Mucosa of descending colon (tissue), 3 donors: ENCODE data around the gene N4BP2L2. TPM values are rescaled to one million over a fixed set of nuclear protein-coding genes. Genes with fewer than 3 reads are reported as not detected.

Source experiments
- ATAC-seq: fragments of 200-7000 bp; cut with Tn5 transposase; one replicate; pipeline ENCODE4 v1.9.1; 2020; ENCODE audit warnings: mild to moderate bottlenecking, moderate library complexity
- DNase-seq, 3 donors: peaks; one replicate each; pipeline ENCODE4 v3.0.0-alpha.2; 2020
- H3K36me3 ChIP-seq: fragments of 200-600 bp; one replicate; pipeline ENCODE4 v1.8.0; 2021; ENCODE audit warnings: low read depth, mild to moderate bottlenecking
- H3K4me1 ChIP-seq: fragments of 200-600 bp; one replicate; pipeline ENCODE4 v1.8.0; 2021; ENCODE audit warnings: low read depth, mild to moderate bottlenecking
- H3K4me3 ChIP-seq: fragments of 200-600 bp; one replicate; pipeline ENCODE4 v1.8.0; 2021; ENCODE audit warnings: mild to moderate bottlenecking
- H3K9me3 ChIP-seq: fragments of 200-600 bp; one replicate; pipeline ENCODE4 v1.8.0; 2021; ENCODE audit warnings: mild to moderate bottlenecking
- intact Hi-C, 2 donors: fragments of 100-400 bp; cut with DNase I in 1 of 2; cut with micrococcal nuclease in 1 of 2; formaldehyde crosslinking; loops; one replicate each; pipeline versions ENCODE4 v1.11.0 to v1.11.1; 2022; cut with DNase I, micrococcal nuclease
- total RNA-seq, 3 donors: library from RNA; stranded (reverse); fragmentation: NEBNext Ultra II Directional in 2 of 3; extraction: Animal tissue kit (Norgen Biotek cat#: 25700) in 2 of 3; gene quantifications; one replicate each; pipeline versions ENCODE4 v1.2.1 to v1.2.4, GENCODE V29; 2021 to 2023
- TF ChIP-seq, protein P1 (sequence below): fragments of 200-600 bp; IDR thresholded peaks from one replicate; pipeline ENCODE4 v1.8.0; 2022; ENCODE audit warnings: antibody characterized with exemption, mild to moderate bottlenecking
- donor health status: DM: no; HTN: no; CAD: no; lungs with moderate emphysema.
- donor health status: DM: no; HTN: no; CAD: no.
- donor health status: DM: no; HTN: yes; CAD: no.

N4BP2L2 gene
- total RNA-seq, 3 donors from 2014 or later, result 89.1 to 160 (median 120) TPM

DNA sequence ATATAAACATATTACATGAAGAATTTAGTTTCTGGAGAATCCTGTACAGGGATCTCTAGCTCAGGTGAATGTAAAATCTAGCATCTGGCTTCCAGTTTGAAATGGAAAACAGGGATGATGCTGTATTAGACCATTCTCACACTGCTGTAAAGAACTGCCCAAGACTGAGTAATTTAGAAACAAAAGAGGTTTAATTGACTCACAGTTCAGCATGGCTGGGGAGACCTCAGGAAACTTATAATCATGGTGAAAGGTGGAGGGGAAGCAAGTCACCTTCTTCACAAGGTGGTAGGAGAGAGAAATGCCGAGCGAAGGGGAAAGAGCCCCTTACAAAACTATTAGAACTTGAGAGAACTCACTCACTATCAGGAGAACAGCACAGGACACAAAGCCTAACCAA, 17.0 kb upstream of the N4BP2L2 start:
- ATAC-seq (no peak), DNase-seq (no peak)
- H3K4me3 ChIP-seq, result no peak overlapping the region
- intact Hi-C loops, result no loop called here
- H3K36me3 ChIP-seq, result no peaks in the 10 kb centered on the region
- H3K9me3 ChIP-seq, result no peaks in the 10 kb centered on the region
- TF ChIP-seq, protein P1, sequence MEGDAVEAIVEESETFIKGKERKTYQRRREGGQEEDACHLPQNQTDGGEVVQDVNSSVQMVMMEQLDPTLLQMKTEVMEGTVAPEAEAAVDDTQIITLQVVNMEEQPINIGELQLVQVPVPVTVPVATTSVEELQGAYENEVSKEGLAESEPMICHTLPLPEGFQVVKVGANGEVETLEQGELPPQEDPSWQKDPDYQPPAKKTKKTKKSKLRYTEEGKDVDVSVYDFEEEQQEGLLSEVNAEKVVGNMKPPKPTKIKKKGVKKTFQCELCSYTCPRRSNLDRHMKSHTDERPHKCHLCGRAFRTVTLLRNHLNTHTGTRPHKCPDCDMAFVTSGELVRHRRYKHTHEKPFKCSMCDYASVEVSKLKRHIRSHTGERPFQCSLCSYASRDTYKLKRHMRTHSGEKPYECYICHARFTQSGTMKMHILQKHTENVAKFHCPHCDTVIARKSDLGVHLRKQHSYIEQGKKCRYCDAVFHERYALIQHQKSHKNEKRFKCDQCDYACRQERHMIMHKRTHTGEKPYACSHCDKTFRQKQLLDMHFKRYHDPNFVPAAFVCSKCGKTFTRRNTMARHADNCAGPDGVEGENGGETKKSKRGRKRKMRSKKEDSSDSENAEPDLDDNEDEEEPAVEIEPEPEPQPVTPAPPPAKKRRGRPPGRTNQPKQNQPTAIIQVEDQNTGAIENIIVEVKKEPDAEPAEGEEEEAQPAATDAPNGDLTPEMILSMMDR, result no peak
- H3K4me1 ChIP-seq, result no peaks in the 10 kb centered on the region

DNA sequence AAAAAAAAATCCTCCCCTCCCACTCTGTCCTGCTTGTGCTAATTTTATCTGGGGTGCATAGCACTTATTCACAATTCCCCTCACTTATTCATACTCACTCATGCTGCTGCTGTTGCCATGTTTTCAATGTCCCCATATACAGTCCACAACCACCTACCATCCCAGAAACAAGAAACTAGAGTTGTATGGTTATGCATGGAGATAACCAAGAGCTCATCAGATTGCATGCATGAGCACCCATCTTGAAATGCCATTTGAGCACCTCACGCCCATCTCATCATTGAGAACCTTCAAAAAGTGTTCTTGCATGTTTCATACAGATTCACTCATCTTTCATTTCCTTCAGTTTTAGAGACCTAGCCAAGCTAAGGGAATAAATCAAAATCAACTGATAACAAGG, 15.1 kb upstream of the N4BP2L2 start:
- intact Hi-C loops, result no loop called here
- no peak for ATAC-seq

GRCh38 chr13:32549788-32550187, 11.2 kb upstream of the N4BP2L2 start:
- TF ChIP-seq, protein P1, result no peak
- no peaks in the 10 kb centered on the region for H3K9me3 ChIP-seq
- ATAC-seq (no peak), DNase-seq (no peak)
- no peaks in the 10 kb centered on the region for H3K36me3 ChIP-seq
- H3K4me3 ChIP-seq, result no peak overlapping the region
- no peaks in the 10 kb centered on the region for H3K4me1 ChIP-seq
- intact Hi-C loops, result no loop called here

More for the DNA sequence above, 15.1 kb upstream of the N4BP2L2 start:
- H3K9me3 ChIP-seq, result no peaks in the 10 kb centered on the region
- no peak for DNase-seq
- TF ChIP-seq, protein P1, result no peak
- H3K4me1 ChIP-seq, result no peaks in the 10 kb centered on the region
- H3K4me3 ChIP-seq, result no peak overlapping the region
- no peaks in the 10 kb centered on the region for H3K36me3 ChIP-seq

DNA sequence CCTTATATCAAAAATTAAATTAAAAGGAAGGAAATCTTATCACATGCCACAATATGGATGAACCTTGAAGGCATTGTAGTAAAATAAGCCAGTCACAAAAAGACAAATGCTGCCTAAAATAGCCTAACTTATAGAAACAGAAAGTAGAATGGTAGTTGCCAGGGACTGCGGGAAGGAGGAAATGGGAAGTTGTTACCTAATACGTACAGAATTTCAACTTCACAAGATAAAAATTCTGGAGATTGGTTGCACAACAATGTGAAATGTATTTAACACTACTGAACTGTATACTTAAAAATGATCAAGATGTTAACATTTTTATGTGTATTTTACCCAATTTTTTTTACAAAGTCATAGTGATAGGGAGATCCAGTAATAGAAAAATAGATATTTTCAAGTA, 10.2 kb upstream of the N4BP2L2 start:
- H3K4me1 ChIP-seq, result no peaks in the 10 kb centered on the region
- no peak for DNase-seq

DNA sequence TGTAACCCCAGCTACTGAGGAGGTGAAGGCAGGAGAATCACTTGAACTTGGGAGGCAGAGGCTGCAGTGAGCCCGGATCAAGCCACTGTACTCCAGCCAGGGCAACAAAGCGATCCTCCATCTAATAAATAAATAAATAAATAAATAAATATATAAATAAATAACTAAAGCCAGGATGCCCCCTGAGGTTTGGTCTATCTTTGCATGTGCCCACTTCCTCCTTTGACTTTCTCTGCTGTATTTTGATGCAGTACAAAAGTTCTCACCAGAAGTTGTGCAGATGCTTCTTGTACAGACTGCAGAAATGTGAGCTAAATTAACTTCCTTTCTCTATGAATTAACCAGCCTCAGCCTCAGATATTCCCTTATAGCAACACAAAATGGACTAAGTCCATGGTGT, 6.5 kb upstream of the N4BP2L2 start:
- Histone ChIP-seq H3K9me3 (no peaks in the 10 kb centered on the region), H3K4me3 (no peak overlapping the region), H3K36me3 (no peaks in the 10 kb centered on the region), H3K4me1 (no peaks in the 10 kb centered on the region)
- no peak for DNase-seq
- TF ChIP-seq, protein P1, result no peak
- no peak for ATAC-seq
- intact Hi-C loops, result no loop called here

More for the DNA sequence above, 10.2 kb upstream of the N4BP2L2 start:
- H3K36me3 ChIP-seq, result no peaks in the 10 kb centered on the region
- ATAC-seq, result no peak
- intact Hi-C loops, result no loop called here
- TF ChIP-seq, protein P1, result no peak
- H3K9me3 ChIP-seq, result no peaks in the 10 kb centered on the region
- no peak overlapping the region for H3K4me3 ChIP-seq

DNA sequence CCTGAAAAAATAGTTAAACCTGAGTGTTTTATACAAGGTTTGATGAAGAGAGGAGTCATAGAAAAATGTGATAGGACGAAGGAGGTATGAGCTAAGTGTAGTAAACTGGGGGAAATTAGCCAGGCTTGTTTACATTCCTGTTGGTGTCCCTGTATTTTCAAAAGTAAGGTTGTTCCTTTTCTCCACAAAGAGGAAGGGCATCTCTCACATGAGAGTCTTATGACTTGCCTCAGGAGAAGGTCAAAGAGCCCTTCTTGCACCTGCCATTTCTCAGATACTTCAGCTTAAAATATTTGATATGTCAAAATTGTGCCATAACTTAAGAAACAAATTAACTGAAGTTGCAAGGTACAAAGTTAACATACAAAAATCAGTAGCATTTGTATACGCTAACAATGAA, 3.6 kb upstream of the N4BP2L2 start:
- intact Hi-C loops, result no loop called here
- ATAC-seq, result no peak

More for the DNA sequence above, 3.6 kb upstream of the N4BP2L2 start:
- H3K4me3 ChIP-seq, result no peak overlapping the region
- no peak for DNase-seq
- H3K4me1 ChIP-seq, result peaks cover 5% of the 10 kb centered on the region
- TF ChIP-seq, protein P1, result no peak
- no peaks in the 10 kb centered on the region for H3K9me3 ChIP-seq
- H3K36me3 ChIP-seq, result no peaks in the 10 kb centered on the region
